ENCODE data around the gene DBF4B. TPM values are rescaled to one million over a fixed set of nuclear protein-coding genes. Genes with fewer than 3 reads are reported as not detected.
"Not testable (repeated sequence)": the region's sequence is repeated elsewhere in the genome, so short reads cannot be mapped to it uniquely, and the experiment has no call there.

DBF4B gene
- total RNA-seq, 1 donor from 2014 or later, result 17.9 TPM

DNA sequence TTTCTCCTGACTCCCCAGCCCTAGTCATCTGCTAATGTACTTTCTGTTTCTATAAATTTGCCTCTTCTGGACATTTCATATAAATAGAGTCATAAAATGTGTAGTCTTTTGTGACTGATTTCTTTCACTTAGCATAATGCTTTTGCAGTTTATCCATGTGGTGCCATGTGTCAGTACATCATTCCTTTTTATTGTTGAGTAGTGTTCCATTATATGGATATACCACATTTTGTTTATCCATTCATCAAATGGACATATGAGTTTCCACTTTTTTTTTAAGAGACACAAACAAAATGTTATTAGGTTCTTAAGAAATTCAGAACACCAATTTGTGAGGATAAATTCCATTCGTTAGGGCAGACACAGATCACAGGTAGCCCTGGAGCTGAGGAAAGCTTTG lies 11.0 kb downstream of the DBF4B start:
- Mint-ChIP-seq H3K36me3 (peaks cover 26% of the 10 kb centered on the region), H3K27ac (no peak overlapping the region), H3K4me1 (no peaks in the 10 kb centered on the region), H3K27me3 (ENCODE audit: low read depth) (no peaks in the 10 kb centered on the region), H3K4me3 (no peak overlapping the region), H3K9me3 (peaks cover 5% of the 10 kb centered on the region)
- DNase-seq (ENCODE audit: low spot score in 2 of 2, unreplicated experiment in 2 of 2), result no peak
- TF ChIP-seq, protein P1, sequence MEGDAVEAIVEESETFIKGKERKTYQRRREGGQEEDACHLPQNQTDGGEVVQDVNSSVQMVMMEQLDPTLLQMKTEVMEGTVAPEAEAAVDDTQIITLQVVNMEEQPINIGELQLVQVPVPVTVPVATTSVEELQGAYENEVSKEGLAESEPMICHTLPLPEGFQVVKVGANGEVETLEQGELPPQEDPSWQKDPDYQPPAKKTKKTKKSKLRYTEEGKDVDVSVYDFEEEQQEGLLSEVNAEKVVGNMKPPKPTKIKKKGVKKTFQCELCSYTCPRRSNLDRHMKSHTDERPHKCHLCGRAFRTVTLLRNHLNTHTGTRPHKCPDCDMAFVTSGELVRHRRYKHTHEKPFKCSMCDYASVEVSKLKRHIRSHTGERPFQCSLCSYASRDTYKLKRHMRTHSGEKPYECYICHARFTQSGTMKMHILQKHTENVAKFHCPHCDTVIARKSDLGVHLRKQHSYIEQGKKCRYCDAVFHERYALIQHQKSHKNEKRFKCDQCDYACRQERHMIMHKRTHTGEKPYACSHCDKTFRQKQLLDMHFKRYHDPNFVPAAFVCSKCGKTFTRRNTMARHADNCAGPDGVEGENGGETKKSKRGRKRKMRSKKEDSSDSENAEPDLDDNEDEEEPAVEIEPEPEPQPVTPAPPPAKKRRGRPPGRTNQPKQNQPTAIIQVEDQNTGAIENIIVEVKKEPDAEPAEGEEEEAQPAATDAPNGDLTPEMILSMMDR (IDR thresholded peaks at IDR 0.05; ENCODE audit: unreplicated experiment), result no peak

- peaks cover 5% of the 10 kb centered on the region for H3K9me3 Mint-ChIP-seq
- TF ChIP-seq, protein P1 (IDR thresholded peaks at IDR 0.05; ENCODE audit: unreplicated experiment), result no peak
- H3K27ac Mint-ChIP-seq, result no peak overlapping the region
- H3K27me3 Mint-ChIP-seq (ENCODE audit: low read depth), result no peaks in the 10 kb centered on the region
- no peaks in the 10 kb centered on the region for H3K4me1 Mint-ChIP-seq
- H3K36me3 Mint-ChIP-seq, result peaks cover 26% of the 10 kb centered on the region
- no peak for DNase-seq (ENCODE audit: low spot score in 2 of 2, unreplicated experiment in 2 of 2)
- no peak overlapping the region for H3K4me3 Mint-ChIP-seq
Observed at GRCh38 chr17:44722254-44722653, 13.8 kb downstream of the DBF4B start.

- not testable (repeated sequence) for DNase-seq (ENCODE audit: low spot score in 2 of 2, unreplicated experiment in 2 of 2); H3K9me3 Mint-ChIP-seq; H3K4me1 Mint-ChIP-seq; H3K4me3 Mint-ChIP-seq; H3K36me3 Mint-ChIP-seq; H3K27me3 Mint-ChIP-seq (ENCODE audit: low read depth); H3K27ac Mint-ChIP-seq
Observed at GRCh38 chr17:44726121-44726520, 17.7 kb downstream of the DBF4B start.

DNA sequence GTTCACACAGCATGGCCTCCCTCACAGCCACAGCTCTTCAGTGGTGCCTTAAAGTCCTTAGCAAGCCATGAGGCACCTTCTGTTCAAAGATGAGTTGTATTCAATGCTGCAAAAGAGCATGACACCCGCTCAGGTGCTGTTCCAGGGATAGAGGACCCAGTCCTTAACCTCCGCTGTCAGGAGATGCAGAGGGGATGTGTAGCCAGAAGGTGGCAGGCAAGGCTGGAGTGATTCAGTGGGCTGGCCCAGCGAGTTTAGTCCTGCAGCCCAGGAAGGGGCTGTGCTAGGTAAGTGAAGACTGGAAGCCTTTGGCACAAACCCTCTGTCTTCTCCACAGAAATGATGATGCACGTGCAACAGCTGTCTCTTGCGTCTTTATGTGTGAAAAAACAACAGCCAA lies 25.3 kb downstream of the DBF4B start:
- Mint-ChIP-seq H3K9me3 (no peaks in the 10 kb centered on the region), H3K4me3 (no peak overlapping the region), H3K27ac (no peak overlapping the region), H3K36me3 (peaks cover 7% of the 10 kb centered on the region), H3K4me1 (no peaks in the 10 kb centered on the region), H3K27me3 (ENCODE audit: low read depth) (no peaks in the 10 kb centered on the region)
- no peak for DNase-seq (ENCODE audit: low spot score in 2 of 2, unreplicated experiment in 2 of 2)
- TF ChIP-seq, protein P1 (IDR thresholded peaks at IDR 0.05; ENCODE audit: unreplicated experiment), result no peak

DNA sequence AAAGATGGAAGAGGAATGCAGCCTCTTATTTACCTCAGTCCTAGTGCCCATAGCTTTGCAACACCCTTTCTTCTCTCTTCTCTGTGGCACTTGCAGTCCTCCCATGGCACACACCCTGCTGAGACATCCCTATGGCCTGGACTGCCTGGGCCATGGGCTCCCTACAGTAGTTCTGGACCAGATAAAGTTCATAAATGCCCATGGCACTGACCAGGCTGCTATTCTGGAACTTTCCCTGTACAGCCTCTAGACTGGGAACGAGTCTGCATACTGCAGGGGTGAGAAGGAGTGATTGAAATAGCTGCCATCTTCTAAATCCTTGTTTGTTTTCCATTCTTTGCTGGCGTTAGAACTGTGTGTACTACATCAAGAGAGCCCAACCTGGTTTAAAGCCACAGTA lies 25.8 kb downstream of the DBF4B start:
- H3K27me3 Mint-ChIP-seq (ENCODE audit: low read depth), result no peaks in the 10 kb centered on the region
- H3K4me1 Mint-ChIP-seq, result no peaks in the 10 kb centered on the region
- no peak overlapping the region for H3K27ac Mint-ChIP-seq
- TF ChIP-seq, protein P1 (IDR thresholded peaks at IDR 0.05; ENCODE audit: unreplicated experiment), result no peak
- H3K9me3 Mint-ChIP-seq, result no peaks in the 10 kb centered on the region
- H3K4me3 Mint-ChIP-seq, result no peak overlapping the region
- H3K36me3 Mint-ChIP-seq, result peaks cover 7% of the 10 kb centered on the region
- no peak for DNase-seq (ENCODE audit: low spot score in 2 of 2, unreplicated experiment in 2 of 2)

- H3K4me1 Mint-ChIP-seq, result no peaks in the 10 kb centered on the region
- H3K27me3 Mint-ChIP-seq (ENCODE audit: low read depth), result no peaks in the 10 kb centered on the region
- TF ChIP-seq, protein P1 (IDR thresholded peaks at IDR 0.05; ENCODE audit: unreplicated experiment), result no peak
- no peak overlapping the region for H3K4me3 Mint-ChIP-seq
- no peak for DNase-seq (ENCODE audit: low spot score in 2 of 2, unreplicated experiment in 2 of 2)
- H3K36me3 Mint-ChIP-seq, result peaks cover 4% of the 10 kb centered on the region
- no peaks in the 10 kb centered on the region for H3K9me3 Mint-ChIP-seq
- H3K27ac Mint-ChIP-seq, result no peak overlapping the region
Observed at GRCh38 chr17:44736551-44737240, 28.2 kb downstream of the DBF4B start.
